K562 (cell line): Measurements from ENCODE around the gene CUX1. TPM values are rescaled to one million over a fixed set of nuclear protein-coding genes. Genes with fewer than 3 reads are reported as not detected.

Experiments used
- CBFA2T3 ChIP-seq: fragments of 450-650 bp; IDR thresholded peaks from 2 replicates; pipeline ENCODE4 v1.6.1; 2017
- MCM2 ChIP-seq: fragments of 450-650 bp; IDR thresholded peaks from 2 replicates; pipeline ENCODE4 v1.6.1; 2017; ENCODE audit warnings: low read depth, mild to moderate bottlenecking
- PCBP1 ChIP-seq: fragments of 200-400 bp; formaldehyde crosslinking; IDR thresholded peaks from 2 replicates; pipeline ENCODE4 v1.6.1; 2018; ENCODE audit warnings: mild to moderate bottlenecking, low read depth, low read length; ENCODE audit not compliant: poor library complexity, severe bottlenecking
- SRSF9 ChIP-seq: fragments of 200-400 bp; formaldehyde crosslinking; IDR thresholded peaks from 2 replicates; pipeline ENCODE4 v1.6.1; 2017; ENCODE audit warnings: low read depth, low read length, borderline replicate concordance
- ZNF133 ChIP-seq: fragments of 250-450 bp; sonication (Bioruptor Pico); IDR thresholded peaks from 2 replicates; pipeline ENCODE4 v1.4.0; 2020; ENCODE audit warnings: mild to moderate bottlenecking
- ZNF197 ChIP-seq: fragments of 200-800 bp; sonication (Bioruptor generic); IDR thresholded peaks from 2 replicates; pipeline ENCODE4 v1.6.1; 2016; ENCODE audit warnings: low read depth, missing genetic modification characterization, missing compliant biosample characterization
- ZNF24 ChIP-seq: fragments of 450-650 bp; IDR thresholded peaks from 2 replicates; pipeline ENCODE4 v1.6.1; 2016
- polyA plus RNA-seq, 8 experiments: library from polyadenylated mRNA; depleted of rRNA in 4 of 8; stranded (reverse) in 5 of 8; unstranded in 3 of 8; fragments of >200 nt; fragmentation: Nextera tagmentation in 2 of 8; fragmentation: Illumina TruSeq in 1 of 8; extraction: Ambion mirVana in 2 of 8; extraction: Trizol in 1 of 8; gene quantifications; 2 replicates each; pipeline versions ENCODE4 v1.2.1 to v1.2.3, GENCODE V29; 2011 to 2014; ENCODE audit warnings: inconsistent platforms in 1 of 8, missing spikeins in 1 of 8
- total RNA-seq, 7 experiments: library from RNA; depleted of rRNA in 6 of 7; stranded (reverse); fragments of >200 nt in 6 of 7; fragmentation: Illumina TruSeq in 2 of 7; extraction: Trizol in 2 of 7; gene quantifications; 2 replicates each; pipeline versions ENCODE4 v1.2.1 to v1.2.3, GENCODE V29; 2011 to 2021; ENCODE audit warnings: low replicate concordance in 1 of 7
- TF ChIP-seq, protein P1 (sequence below): fragments of 250-450 bp; sonication (Bioruptor Pico); IDR thresholded peaks from 2 replicates; pipeline ENCODE4 v1.8.0; 2021; ENCODE audit warnings: mild to moderate bottlenecking, moderate library complexity
- TF ChIP-seq, protein P2 (sequence below): fragments of 450-650 bp; IDR thresholded peaks from 2 replicates; pipeline ENCODE4 v1.6.1; 2016; ENCODE audit warnings: mild to moderate bottlenecking
- TF ChIP-seq, protein P3 (sequence below): fragments of 250-450 bp; sonication (Bioruptor Pico); IDR thresholded peaks from 2 replicates; pipeline ENCODE4 v1.4.0; 2020; ENCODE audit warnings: mild to moderate bottlenecking, moderate library complexity
- TF ChIP-seq, protein P4 (sequence below): fragments of 150-350 bp; IDR thresholded peaks from 2 replicates; pipeline ENCODE4 v1.6.1; 2014; ENCODE audit warnings: low read depth, mild to moderate bottlenecking, low read length, borderline replicate concordance
- TF ChIP-seq, protein P5 (sequence below): fragments of 250-450 bp; sonication (Bioruptor Pico); IDR thresholded peaks from 2 replicates; pipeline ENCODE4 v1.9.0; 2021; ENCODE audit warnings: mild to moderate bottlenecking, inconsistent platforms
- TF ChIP-seq, protein P6 (sequence below): sonication (generic); formaldehyde crosslinking; IDR thresholded peaks from 2 replicates; pipeline ENCODE4 v1.8.1; 2022; ENCODE audit warnings: missing genetic modification reagents

Gene CUX1
- total and polyA plus RNA-seq, 9 of the 15 experiments (the other 6 are each of a cell fraction or from before 2014, with no cell fraction given) = 3.6 to 55.3 (median 25.2) TPM

DNA sequence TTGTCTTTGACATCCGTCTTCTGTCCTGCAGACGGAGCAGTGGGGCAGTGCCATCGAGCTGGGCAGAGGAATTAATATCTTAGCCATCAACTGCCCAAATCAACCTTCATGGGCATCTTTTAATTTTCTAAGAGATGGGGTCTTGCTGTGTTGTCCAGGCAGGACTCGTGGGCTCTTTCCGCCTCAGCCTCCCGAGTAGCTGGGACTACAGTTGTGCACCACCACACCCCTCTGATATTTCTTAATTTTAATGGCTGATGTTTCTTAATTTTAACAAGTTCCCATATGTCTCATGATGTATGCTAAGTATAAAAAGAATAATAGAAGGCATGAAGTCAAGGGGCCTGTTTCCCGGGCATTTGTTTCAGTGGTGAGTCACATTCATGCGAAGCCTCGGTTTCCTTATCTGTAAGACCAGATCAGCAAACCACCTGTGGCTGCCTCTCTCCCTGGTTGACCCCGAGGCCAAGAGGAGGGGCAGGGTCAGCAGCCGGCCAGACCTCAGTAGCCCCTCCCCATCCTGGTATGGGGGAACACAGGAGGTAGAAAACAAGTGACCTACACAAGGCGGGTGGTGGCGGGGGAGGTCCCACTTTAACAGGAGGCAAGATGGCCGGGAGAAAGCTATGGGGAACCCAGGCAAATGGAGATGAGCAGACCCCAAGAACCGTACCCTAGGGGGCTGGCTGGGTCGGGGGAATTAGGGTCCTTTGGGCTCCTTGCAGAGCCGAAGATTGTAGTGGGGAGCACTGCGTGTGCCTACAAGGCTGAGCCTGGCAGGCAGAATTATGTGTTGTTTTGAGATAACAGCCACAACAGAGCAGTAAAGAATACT lies 85.5 kb downstream of the CUX1 start (continued):
- TF ChIP-seq, protein P1, sequence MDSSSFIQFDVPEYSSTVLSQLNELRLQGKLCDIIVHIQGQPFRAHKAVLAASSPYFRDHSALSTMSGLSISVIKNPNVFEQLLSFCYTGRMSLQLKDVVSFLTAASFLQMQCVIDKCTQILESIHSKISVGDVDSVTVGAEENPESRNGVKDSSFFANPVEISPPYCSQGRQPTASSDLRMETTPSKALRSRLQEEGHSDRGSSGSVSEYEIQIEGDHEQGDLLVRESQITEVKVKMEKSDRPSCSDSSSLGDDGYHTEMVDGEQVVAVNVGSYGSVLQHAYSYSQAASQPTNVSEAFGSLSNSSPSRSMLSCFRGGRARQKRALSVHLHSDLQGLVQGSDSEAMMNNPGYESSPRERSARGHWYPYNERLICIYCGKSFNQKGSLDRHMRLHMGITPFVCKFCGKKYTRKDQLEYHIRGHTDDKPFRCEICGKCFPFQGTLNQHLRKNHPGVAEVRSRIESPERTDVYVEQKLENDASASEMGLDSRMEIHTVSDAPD = no peak
- TF ChIP-seq, protein P2, sequence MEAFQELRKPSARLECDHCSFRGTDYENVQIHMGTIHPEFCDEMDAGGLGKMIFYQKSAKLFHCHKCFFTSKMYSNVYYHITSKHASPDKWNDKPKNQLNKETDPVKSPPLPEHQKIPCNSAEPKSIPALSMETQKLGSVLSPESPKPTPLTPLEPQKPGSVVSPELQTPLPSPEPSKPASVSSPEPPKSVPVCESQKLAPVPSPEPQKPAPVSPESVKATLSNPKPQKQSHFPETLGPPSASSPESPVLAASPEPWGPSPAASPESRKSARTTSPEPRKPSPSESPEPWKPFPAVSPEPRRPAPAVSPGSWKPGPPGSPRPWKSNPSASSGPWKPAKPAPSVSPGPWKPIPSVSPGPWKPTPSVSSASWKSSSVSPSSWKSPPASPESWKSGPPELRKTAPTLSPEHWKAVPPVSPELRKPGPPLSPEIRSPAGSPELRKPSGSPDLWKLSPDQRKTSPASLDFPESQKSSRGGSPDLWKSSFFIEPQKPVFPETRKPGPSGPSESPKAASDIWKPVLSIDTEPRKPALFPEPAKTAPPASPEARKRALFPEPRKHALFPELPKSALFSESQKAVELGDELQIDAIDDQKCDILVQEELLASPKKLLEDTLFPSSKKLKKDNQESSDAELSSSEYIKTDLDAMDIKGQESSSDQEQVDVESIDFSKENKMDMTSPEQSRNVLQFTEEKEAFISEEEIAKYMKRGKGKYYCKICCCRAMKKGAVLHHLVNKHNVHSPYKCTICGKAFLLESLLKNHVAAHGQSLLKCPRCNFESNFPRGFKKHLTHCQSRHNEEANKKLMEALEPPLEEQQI = 0 out of 2 replicates have a peak, but pooled peaks have one; percentile 16
- TF ChIP-seq ZNF197 (CRISPR knock-in tag) (no peak), MCM2 (no peak), ZNF24 (peak; percentile 32; the same call in 1 of the 2 replicates), ZNF133 (no peak), CBFA2T3 (peak; percentile 94), SRSF9 (no peak), PCBP1 (no peak)
- TF ChIP-seq, protein P3, sequence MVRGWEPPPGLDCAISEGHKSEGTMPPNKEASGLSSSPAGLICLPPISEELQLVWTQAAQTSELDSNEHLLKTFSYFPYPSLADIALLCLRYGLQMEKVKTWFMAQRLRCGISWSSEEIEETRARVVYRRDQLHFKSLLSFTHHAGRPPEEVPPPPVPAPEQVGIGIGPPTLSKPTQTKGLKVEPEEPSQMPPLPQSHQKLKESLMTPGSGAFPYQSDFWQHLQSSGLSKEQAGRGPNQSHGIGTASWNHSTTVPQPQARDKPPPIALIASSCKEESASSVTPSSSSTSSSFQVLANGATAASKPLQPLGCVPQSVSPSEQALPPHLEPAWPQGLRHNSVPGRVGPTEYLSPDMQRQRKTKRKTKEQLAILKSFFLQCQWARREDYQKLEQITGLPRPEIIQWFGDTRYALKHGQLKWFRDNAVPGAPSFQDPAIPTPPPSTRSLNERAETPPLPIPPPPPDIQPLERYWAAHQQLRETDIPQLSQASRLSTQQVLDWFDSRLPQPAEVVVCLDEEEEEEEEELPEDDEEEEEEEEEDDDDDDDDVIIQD (CRISPR knock-in tag) = no peak
- TF ChIP-seq, protein P4, sequence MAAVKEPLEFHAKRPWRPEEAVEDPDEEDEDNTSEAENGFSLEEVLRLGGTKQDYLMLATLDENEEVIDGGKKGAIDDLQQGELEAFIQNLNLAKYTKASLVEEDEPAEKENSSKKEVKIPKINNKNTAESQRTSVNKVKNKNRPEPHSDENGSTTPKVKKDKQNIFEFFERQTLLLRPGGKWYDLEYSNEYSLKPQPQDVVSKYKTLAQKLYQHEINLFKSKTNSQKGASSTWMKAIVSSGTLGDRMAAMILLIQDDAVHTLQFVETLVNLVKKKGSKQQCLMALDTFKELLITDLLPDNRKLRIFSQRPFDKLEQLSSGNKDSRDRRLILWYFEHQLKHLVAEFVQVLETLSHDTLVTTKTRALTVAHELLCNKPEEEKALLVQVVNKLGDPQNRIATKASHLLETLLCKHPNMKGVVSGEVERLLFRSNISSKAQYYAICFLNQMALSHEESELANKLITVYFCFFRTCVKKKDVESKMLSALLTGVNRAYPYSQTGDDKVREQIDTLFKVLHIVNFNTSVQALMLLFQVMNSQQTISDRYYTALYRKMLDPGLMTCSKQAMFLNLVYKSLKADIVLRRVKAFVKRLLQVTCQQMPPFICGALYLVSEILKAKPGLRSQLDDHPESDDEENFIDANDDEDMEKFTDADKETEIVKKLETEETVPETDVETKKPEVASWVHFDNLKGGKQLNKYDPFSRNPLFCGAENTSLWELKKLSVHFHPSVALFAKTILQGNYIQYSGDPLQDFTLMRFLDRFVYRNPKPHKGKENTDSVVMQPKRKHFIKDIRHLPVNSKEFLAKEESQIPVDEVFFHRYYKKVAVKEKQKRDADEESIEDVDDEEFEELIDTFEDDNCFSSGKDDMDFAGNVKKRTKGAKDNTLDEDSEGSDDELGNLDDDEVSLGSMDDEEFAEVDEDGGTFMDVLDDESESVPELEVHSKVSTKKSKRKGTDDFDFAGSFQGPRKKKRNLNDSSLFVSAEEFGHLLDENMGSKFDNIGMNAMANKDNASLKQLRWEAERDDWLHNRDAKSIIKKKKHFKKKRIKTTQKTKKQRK = no peak
- TF ChIP-seq, protein P5, sequence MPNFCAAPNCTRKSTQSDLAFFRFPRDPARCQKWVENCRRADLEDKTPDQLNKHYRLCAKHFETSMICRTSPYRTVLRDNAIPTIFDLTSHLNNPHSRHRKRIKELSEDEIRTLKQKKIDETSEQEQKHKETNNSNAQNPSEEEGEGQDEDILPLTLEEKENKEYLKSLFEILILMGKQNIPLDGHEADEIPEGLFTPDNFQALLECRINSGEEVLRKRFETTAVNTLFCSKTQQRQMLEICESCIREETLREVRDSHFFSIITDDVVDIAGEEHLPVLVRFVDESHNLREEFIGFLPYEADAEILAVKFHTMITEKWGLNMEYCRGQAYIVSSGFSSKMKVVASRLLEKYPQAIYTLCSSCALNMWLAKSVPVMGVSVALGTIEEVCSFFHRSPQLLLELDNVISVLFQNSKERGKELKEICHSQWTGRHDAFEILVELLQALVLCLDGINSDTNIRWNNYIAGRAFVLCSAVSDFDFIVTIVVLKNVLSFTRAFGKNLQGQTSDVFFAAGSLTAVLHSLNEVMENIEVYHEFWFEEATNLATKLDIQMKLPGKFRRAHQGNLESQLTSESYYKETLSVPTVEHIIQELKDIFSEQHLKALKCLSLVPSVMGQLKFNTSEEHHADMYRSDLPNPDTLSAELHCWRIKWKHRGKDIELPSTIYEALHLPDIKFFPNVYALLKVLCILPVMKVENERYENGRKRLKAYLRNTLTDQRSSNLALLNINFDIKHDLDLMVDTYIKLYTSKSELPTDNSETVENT (CRISPR knock-in tag) = 0 out of 2 replicates have a peak, but pooled peaks have one; percentile 33
- TF ChIP-seq, protein P6, sequence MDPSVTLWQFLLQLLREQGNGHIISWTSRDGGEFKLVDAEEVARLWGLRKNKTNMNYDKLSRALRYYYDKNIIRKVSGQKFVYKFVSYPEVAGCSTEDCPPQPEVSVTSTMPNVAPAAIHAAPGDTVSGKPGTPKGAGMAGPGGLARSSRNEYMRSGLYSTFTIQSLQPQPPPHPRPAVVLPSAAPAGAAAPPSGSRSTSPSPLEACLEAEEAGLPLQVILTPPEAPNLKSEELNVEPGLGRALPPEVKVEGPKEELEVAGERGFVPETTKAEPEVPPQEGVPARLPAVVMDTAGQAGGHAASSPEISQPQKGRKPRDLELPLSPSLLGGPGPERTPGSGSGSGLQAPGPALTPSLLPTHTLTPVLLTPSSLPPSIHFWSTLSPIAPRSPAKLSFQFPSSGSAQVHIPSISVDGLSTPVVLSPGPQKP (CRISPR knock-in tag) = no peak
